MV-4-11 (cell line): ENCODE measurements around the gene MRPL54.

Experiments
- DNase-seq: peaks from one replicate; lab custom pipeline; 2025; lab: John Stamatoyannopoulos, UW

Gene MRPL54

DNA sequence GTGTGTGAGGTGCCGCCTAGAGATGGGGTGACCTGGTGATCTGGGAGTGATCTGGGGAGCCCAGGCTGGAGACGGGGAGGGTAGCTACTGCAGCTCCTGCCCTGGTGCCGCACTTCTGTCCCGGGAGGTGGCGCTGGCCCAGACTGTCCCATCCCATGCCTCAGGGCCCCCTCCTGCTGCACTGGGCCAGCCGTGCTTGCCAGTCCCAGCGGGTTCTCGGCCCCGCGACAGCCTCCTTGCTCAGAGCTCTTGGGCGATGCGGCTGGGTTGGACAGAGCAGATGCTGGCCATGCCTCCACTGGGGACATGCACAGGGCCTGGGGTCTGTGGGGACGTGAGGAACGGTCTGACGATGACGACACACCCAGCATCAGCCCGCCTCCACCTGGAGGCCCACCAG is 7.0 kb downstream of the MRPL54 start:
- no peak for DNase-seq

- no peak for DNase-seq
These were observed 7.9 kb downstream of the MRPL54 start for GRCh38 chr19:3770136-3770999.

GRCh38 chr19:3771000-3771905 is 8.8 kb downstream of the MRPL54 start:
- DNase-seq: no peak

DNA sequence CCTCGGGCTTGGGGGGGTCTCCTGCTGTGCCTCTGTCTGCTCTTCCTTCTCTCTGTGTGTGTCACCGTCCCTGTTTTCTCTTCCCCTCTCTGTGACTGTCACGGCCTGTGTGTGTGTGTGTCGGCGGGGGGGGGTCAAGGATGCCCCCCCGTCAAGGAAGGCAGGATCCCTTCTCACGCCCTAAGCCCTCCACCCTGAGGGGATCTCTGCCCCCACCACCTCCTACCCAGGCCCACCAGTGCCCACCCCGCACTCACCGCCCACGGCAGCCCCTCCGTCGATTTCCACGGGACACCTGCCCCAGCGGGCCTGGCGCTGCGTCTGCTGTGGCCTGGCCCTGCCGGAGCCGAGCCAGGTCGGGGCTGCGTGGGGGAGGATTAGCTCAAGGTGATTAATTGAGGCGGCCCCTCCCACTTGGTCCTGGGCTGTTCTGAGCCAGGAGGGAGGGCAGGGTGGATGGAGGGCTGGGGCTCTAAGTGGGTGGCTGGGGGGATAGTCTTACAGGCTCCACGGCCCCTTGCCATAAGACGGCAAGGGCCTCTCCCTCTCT is 9.5 kb downstream of the MRPL54 start, which contains the start of gene RAX2:
Gene RAX2 (minus strand): TSS at position 323 of the 550 bp plus-strand sequence. CDS start 486 bp downstream, outside the sequence.
- no peak for DNase-seq

- no peak for DNase-seq
These were observed 11.5 kb downstream of the MRPL54 start for GRCh38 chr19:3773814-3774515.

DNA sequence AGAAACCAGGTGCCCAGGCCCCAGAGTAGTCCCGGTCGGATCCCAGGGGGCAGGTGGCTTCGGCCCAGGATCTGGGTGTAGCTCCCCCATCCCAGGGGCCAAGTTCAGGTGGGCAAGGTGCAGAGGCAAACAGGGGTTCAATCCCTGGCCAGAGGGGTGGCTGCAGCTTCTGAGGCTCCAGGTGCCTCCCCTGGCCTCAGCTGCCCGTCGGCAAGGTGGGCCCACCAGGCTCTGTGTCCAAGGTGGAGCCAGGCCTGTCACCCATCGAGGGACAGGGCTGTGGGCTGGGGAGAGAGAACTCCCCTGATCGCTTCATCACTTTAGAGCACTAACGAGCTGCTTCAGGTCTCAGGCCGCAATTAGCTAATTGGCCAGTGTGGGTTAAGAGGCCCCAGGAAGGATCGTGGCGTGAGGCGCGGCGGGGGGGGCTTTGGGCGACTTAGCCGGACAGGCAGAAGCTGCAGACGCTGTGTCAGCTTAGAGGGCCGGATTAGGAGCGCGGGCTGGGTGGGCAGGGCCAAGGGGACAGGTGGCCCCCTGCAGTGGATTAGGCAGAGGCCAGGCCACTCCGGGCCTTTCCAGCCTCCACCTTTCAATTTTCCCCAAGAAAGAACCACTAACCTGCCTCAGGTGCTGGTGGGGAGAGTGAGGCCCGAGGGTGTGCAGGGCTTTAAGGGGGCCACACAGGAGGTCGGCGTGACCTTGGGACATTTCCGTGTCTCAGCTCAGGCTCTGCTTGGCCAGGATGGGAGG is 12.3 kb downstream of the MRPL54 start:
- peak; percentile 26 for DNase-seq

DNA sequence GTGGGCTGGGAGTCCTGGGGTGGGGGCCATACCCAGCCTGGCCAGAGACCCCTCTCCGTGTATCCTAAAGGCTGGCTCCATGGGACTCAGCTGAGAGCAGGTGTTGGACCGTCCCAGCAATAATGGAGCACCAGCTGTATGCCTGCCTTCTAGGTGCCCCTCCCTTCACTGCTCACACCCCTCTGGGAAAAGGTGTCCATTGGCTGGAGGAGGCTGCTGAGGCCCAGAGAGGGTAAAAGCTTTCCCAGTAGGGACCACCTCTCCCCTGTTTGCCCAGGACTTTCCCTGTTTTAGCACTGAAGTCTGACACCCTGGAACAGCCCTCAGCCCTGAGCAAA is 12.9 kb downstream of the MRPL54 start:
- DNase-seq: no peak

DNA sequence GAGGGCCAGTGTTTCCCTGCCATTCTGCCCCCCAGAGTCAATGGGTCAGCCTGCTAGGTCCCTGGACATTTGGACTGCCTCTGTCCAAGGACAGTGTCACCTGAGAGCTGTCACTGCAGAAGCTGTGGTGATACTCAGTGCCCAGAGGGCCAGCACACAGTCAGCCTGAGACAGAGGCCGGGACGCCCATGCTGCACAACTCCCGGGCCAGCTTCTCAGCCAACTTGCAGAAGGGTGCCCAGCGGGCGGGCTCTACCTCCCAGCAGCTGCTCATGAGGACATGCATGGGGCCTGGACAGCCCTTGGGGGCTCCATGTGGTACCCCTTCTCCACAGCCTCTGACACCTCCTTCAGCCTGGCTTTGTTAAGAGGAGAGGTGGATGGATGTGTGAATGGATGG is 13.3 kb downstream of the MRPL54 start:
- DNase-seq: no peak

DNA sequence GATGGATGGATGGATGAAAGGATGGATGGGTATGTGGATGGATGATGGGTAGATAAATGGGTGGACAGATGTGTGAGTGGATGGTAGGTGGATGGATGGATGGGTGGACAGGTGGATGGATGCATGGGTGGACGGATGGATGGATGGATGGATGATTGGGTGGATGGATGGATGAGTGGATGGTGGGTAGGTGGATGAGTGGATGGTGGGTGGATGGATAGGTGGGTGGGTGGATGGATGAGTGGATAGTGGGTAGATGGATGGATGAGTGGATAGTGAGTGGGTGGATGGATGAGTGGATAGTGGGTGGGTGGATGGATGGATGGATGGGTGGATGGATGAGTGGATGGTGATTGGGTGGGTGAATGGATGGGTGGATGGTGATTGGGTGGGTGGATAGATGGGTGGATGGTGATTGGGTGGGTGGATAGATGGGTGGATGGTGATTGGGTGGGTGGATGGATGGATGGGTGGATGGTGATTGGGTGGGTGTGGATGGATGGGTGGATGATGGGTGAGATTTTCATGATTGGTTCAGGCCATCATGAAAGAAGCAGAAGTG is 14.1 kb downstream of the MRPL54 start:
- no peak for DNase-seq

DNA sequence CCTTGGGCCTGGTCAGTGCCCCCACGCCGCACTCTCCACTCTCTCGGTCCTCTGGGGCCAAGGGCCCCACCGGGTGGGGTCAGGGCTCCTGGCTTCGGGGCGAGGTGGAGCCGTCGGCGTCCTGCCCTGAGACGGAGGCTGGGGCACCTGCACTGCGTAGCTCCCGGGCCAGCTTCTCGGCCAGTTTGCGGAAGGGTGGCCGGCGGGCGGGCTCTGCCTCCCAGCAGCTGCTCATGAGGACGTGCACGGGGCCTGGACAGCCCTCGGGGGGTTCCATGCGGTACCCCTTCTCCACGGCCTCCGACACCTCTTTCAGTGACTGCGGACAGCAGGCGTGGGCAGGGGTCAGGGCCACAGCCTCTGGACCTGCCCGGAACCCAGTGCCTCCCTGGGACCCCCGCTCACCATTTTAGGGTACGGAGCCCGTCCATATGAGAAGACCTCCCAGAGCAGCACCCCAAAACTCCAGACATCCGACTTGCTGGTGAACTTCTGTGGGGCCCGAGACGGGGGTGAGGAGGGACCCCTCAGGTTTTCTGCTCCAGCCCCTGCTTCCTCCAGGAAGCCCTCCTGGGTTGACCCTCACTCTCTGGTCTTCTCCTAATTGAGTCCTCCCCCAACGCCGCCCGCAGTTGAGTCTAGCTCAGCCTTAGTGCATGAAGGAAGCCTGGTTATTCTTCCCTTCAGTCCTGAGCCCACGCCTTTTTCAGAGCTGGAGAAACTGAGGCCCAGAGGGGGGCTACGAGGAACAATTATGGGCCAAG is 15.8 kb downstream of the MRPL54 start:
- DNase-seq: no peak

DNA sequence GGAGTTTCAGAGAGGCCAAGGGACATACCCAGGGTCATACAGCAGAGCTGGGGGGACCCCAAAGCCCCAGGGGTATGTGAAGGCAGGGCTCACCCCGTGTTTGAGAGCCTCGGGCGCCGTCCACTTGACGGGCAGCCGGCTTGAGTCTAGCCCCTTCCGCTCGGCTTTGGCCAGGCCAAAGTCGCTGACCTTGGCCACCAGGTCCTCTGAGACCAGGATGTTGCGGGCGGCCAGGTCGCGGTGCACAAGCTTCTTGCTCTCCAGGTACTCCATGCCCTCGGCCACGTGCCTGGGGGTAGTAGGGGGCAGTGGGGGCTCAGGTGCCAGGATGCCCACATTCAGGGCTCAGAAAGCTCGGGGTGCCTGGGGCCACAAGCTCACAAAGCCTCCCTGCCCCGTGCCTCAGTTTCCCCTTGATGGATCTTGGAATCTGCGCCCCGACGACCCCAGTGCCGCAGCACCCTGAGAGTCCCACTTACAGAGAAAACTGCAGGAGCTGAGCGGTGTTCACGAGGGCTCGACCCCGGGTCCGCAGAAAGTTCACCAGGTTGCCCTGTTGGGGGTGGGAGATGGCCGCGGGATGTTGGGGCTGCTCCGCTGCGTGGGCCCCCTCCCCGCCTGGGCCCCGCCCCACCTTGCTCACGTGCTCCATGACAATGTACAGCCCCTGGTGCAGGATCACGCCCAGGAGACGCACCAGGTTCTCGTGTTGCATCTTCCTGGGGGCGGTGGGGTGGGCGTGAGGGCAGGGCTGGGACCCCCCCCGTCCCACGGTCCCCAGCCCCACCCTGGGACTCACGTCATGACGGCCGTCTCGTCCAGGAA is 16.6 kb downstream of the MRPL54 start:
- DNase-seq: no peak

GRCh38 chr19:3780786-3781304 is 18.4 kb downstream of the MRPL54 start:
- DNase-seq: no peak

- DNase-seq: no peak
These were observed 19.1 kb downstream of the MRPL54 start for GRCh38 chr19:3781603-3782002.

DNA sequence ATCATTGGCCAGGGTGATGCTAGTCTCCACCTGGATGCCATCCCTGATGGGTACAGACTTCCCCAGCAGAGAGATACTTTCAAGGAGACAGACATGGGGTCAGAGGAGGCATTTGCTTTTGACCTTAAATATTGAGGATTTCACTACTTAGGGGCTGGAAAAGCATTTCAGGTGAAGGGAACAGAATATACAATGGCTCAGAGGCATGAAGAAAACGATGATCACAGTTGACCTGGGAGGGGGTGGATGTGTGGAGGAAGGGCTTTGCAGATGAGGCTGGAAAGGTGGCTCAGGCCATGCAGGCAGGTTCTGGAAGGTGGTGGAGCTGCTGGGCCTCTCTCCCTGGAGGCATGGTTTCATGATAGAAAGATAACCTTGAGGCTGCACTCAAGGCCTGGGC is 19.8 kb downstream of the MRPL54 start:
- no peak for DNase-seq

DNA sequence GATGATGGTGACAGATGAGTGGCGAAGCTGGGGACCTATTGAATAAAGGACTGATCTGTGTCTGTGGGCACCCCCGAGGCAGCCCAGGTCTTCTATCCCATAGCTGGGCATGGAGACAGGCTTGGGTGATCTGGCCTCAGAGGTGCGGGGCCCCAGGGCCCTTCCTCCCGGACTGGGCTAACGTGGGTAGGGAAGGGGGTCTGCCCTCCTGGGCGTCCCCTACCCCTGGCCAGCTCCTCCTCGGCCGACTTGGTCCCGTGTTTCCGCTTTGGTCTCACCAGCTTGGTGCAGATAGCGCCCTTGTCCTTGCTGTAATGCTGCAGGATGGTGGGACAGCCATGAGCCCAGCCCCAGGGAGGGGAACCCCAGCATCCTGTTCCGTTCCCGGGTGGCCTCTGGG is 20.4 kb downstream of the MRPL54 start:
- no peak for DNase-seq

DNA sequence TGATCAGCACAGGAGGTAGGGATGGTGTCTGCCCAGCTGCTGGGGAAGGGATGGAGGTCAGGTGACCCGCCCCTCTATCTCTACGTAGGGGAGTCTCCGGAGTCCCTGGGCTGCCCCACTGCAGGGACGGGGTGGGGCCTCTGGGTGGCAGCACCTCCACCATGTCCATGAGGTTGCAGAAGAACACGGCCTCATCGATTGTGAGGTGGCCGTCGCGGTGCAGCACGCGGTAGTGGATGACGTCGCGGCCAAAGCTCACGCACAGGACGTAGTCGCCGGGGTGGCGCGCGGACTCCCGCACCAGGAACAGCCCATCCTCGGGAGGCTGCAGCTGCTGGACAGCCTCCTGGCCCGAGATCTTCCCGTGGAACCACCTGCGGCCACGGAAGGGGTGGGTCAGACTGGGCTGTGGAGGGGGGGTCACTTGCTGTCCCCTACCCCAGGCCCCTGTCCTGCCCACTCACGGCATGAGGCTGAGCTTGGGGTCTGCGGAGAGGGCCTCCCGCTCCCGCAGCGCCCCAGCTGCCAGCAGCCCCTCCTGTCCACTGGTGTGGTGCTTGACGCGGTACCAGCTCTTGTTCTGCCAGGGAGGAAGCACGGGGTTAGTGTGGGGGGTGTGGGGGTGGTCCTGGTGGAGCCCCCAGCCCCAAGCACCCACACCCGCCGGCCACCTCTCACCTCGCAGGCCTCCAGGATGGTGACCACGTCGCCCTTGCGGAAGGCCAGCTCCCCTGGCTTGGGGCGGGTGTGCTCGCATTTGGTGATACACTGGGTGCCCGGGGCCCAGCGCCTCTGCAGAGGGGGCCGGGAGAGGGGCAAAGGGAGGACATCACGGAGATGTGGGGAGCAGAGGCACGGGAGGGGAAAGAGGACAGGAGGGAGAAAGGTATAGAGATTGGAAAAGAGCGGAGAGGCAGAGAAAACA is 21.4 kb downstream of the MRPL54 start:
- no peak for DNase-seq

DNA sequence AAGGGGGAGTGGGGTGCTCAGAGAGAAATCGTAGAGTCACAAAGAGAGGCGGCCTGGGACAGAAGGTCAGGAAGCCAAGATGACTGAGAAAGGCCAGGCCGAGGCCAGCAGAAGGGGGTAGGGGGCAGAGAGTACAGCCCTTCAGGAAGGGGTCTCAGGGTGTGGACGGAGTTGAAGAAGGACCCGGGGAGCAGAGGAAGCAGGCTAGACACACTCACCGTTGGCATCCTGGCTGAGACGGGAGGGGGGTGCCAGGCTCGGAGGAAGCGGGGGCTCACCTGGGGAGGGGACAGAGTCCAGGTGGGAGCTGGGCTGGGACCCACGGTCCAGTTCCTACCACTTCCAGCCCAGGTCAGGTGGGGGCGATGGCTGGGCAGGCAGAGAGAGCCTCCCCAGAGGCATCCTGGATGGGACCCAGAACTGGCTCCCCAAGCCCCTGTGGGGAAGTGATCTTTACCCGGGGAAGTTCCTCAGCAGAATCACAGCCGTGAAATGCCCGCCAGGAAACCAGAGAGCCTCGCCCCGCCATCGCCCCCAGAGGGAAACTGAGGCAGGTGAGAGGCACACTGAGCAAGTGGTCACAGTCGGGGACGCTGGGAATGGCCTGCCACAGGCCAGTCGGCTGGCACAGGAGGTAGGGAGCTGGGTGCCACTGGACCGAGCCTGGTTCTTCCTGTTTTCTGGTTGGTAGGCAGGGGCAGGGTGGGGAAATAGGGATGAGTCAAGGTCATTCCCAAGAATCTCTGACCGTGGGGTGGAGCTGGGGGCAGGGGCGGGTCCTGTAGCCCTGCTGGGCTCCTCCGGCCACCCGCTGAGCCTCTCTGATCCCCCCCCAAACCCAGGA is 22.3 kb downstream of the MRPL54 start:
- DNase-seq: peak; percentile 53
